ENCODE measurements around the gene ANKRD66.

Gene ANKRD66

DNA sequence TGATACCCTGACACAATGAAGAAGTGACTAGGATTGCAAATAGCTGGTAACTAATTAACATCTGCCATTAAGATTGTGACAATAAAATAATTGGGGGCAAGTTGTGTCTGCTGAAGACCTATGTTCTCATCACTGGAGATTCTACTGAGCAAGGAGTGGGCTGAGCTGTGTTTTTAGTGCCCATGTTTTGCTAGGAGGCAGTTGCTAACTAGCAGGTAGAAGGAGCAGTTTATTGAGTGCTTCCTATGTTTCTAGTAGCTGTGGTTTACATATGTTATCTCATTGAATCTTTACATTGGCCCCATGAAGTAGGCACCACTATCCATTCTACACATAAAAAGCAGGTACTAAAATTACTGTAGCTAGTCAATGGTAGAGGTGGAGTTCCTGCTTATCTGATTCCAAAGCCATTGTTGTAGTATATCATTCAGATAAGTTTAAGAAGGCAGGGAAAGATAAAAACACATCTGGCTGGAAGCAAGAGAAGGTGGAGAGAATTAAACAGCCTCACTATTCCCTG, 43.7 kb downstream of the ANKRD66 start:
- no peaks in the 10 kb centered on the region for H3K36me3 ChIP-seq (ENCODE audit: insufficient read depth, low read length)
- H2AFZ ChIP-seq (ENCODE audit: low read length, unreplicated experiment) = no peak overlapping the region
- no peaks in the 10 kb centered on the region for H3K4me1 ChIP-seq (ENCODE audit: control insufficient read depth, insufficient read depth, low read length, unreplicated experiment)
- H3K27me3 ChIP-seq (ENCODE audit: insufficient read depth, low read length) = peaks cover 17% of the 10 kb centered on the region
- no peaks in the 10 kb centered on the region for H3K79me2 ChIP-seq (ENCODE audit: control insufficient read depth, insufficient read depth, low read length, unreplicated experiment)
- H3K27ac ChIP-seq (ENCODE audit: low read depth, low read length) = no peak overlapping the region
- no peak overlapping the region for H3K4me3 ChIP-seq (ENCODE audit: low read depth, low read length)

DNA sequence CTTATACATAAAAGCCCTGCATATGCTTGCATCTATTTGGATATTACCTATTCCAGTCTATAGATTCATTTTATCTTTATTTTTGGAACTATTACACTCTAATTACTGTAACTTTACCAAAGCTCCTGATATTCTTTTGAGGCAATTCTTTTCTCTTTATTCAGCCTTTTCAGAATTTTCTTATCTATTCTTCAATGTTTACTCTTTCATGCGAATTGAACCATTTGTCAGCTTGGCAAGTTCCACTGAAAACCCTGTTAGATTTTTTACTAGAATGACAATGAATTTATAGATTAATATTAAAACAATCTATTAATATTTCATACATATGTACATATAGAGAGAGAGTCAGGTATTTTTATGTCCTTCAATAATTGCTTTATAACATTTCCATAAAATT, 45.9 kb downstream of the ANKRD66 start:
- H3K27me3 ChIP-seq (ENCODE audit: insufficient read depth, low read length) = peaks cover 22% of the 10 kb centered on the region
- H3K79me2 ChIP-seq (ENCODE audit: control insufficient read depth, insufficient read depth, low read length, unreplicated experiment) = no peaks in the 10 kb centered on the region
- no peak overlapping the region for H3K27ac ChIP-seq (ENCODE audit: low read depth, low read length)
- no peak overlapping the region for H2AFZ ChIP-seq (ENCODE audit: low read length, unreplicated experiment)
- no peaks in the 10 kb centered on the region for H3K36me3 ChIP-seq (ENCODE audit: insufficient read depth, low read length)
- H3K4me3 ChIP-seq (ENCODE audit: low read depth, low read length) = no peak overlapping the region
- H3K4me1 ChIP-seq (ENCODE audit: control insufficient read depth, insufficient read depth, low read length, unreplicated experiment) = no peaks in the 10 kb centered on the region

DNA sequence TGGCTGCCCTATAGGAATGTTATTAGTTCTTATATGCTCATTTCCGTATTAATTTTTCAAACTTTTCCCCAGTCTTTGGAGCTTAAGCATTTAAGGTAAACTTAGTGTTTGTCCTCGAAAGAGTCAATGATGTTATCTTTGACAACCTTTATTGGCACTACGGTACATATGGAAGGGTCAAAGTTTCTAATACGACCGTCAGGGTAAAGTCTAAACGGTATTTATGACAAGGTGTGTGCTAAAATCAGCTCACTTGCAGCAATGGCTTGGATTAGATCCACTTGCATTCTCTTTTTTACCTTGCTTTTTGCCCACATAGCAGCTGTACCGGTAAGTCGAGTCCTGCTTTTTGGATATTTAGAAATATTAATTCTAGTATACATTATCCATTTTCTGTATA, 46.4 kb downstream of the ANKRD66 start, which contains the start of gene MEP1A:
MEP1A (plus strand) TSS at position 252 of the 400 bp plus-strand sequence; CDS start at position 262, 10 bp downstream.
- H3K4me1 ChIP-seq (ENCODE audit: control insufficient read depth, insufficient read depth, low read length, unreplicated experiment) = no peaks in the 10 kb centered on the region
- no peak within 1 kb of the TSS for H3K27ac ChIP-seq (ENCODE audit: low read depth, low read length)
- no peaks in the 10 kb centered on the region for H3K79me2 ChIP-seq (ENCODE audit: control insufficient read depth, insufficient read depth, low read length, unreplicated experiment)
- H3K27me3 ChIP-seq (ENCODE audit: insufficient read depth, low read length) = peaks cover 22% of the 10 kb centered on the region
- no peak within 1 kb of the TSS for H2AFZ ChIP-seq (ENCODE audit: low read length, unreplicated experiment)
- H3K36me3 ChIP-seq (ENCODE audit: insufficient read depth, low read length) = no peaks in the 10 kb centered on the region
- no peak within 1 kb of the TSS for H3K4me3 ChIP-seq (ENCODE audit: low read depth, low read length)

DNA sequence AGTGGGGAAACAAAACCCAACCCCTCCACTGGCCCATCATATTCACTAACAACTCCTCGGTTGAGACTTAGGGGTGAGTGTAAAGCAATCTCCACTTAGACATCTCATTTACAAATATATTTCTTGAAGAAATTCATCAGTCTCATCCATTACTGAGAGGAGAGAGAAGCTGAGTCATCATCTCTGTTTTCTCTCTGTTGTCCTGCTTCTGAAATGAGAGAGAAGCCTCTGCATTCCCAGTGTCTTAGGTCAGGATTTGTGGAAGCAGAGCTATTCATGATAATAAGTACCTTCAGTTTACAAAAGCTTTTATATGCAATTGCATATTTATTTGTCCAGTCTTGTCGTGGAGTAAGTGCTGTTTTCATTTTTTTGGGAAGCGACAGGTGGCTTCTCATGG, 47.3 kb downstream of the ANKRD66 start:
- no peaks in the 10 kb centered on the region for H3K79me2 ChIP-seq (ENCODE audit: control insufficient read depth, insufficient read depth, low read length, unreplicated experiment)
- no peaks in the 10 kb centered on the region for H3K36me3 ChIP-seq (ENCODE audit: insufficient read depth, low read length)
- no peak overlapping the region for H2AFZ ChIP-seq (ENCODE audit: low read length, unreplicated experiment)
- H3K27me3 ChIP-seq (ENCODE audit: insufficient read depth, low read length) = peaks cover 27% of the 10 kb centered on the region
- no peak overlapping the region for H3K4me3 ChIP-seq (ENCODE audit: low read depth, low read length)
- H3K4me1 ChIP-seq (ENCODE audit: control insufficient read depth, insufficient read depth, low read length, unreplicated experiment) = no peaks in the 10 kb centered on the region
- H3K27ac ChIP-seq (ENCODE audit: low read depth, low read length) = no peak overlapping the region

DNA sequence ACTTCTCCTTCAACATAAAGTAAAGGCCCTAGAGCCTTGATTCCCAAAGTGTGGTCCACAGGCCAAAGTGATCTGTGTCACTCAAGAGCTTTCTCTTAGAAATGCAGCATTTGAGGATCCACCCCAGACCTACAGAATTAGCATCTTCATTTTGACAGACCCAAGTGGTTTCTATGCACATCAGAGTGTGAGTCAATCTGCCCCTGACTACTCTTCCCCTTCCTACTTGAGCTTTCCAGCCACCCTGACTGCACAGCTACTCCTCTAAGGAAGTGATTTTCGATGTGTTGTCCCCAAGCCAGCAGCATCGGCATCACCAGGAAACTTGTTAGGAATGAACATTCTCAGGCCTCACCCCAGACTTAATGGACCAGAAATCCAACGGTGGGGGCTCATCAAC, 49.1 kb downstream of the ANKRD66 start:
- Histone ChIP-seq H3K79me2 (ENCODE audit: control insufficient read depth, insufficient read depth, low read length, unreplicated experiment) (no peaks in the 10 kb centered on the region), H3K27ac (ENCODE audit: low read depth, low read length) (no peak overlapping the region), H3K4me1 (ENCODE audit: control insufficient read depth, insufficient read depth, low read length, unreplicated experiment) (no peaks in the 10 kb centered on the region), H3K27me3 (ENCODE audit: insufficient read depth, low read length) (peaks cover 41% of the 10 kb centered on the region), H3K36me3 (ENCODE audit: insufficient read depth, low read length) (no peaks in the 10 kb centered on the region), H2AFZ (ENCODE audit: low read length, unreplicated experiment) (no peak overlapping the region), H3K4me3 (ENCODE audit: low read depth, low read length) (no peak overlapping the region)

DNA sequence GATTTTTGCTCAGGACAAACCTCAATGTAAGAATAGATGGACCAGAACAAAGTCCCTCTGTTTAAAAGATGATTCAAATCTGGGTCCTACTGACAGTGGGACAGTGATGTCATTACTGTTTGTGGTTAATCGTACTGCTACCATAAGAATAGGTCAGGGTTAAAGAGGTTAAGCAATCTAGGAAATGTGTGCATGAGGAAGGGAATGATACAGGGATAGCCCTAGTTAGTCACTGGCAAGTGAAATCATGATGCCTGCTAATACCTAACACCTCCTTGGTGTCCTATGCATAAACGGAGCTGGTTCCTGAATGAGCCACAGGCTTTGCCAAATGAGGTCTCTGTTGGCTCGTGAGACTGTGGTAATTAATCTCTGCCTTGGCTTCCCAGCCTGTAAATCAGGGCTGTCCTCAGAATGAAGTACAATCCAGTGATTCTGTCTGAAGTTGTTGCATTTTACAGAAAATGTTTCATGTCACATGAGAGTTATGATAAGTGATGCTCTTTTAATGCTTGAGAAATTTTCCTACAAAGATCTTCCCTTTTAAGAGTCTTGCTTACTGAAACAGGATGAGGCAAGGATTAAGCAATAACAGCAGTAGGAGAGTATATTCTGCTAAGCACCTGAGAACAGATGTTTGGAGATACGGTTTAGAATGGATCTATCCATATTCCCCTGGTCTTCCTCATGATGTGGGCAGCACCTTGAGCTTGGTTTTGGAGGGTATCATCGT, 50.3 kb downstream of the ANKRD66 start:
- Histone ChIP-seq H3K36me3 (ENCODE audit: insufficient read depth, low read length) (no peaks in the 10 kb centered on the region), H3K79me2 (ENCODE audit: control insufficient read depth, insufficient read depth, low read length, unreplicated experiment) (no peaks in the 10 kb centered on the region), H3K27ac (ENCODE audit: low read depth, low read length) (no peak overlapping the region), H3K4me3 (ENCODE audit: low read depth, low read length) (no peak overlapping the region), H2AFZ (ENCODE audit: low read length, unreplicated experiment) (no peak overlapping the region), H3K4me1 (ENCODE audit: control insufficient read depth, insufficient read depth, low read length, unreplicated experiment) (no peaks in the 10 kb centered on the region), H3K27me3 (ENCODE audit: insufficient read depth, low read length) (peaks cover 45% of the 10 kb centered on the region)

DNA sequence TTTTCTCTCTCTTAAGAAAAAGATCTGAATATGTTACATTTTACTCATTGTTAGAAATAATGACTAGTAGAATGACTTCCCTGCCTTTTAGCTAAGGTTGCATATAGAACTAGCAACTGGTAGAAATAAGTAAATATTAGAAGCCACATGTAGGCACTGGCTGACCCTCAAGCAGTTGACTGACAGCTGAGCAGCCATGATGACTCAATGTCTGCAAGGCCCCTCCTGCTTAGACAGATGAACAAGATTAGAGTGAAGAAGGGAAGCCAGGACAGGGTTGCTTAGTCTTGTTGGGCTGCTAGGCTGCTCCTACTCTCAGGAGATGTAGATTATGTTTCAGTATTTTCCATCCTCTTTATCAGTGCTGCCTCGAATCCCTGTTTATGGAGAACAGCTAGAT, 52.9 kb downstream of the ANKRD66 start:
- Histone ChIP-seq H3K79me2 (ENCODE audit: control insufficient read depth, insufficient read depth, low read length, unreplicated experiment) (no peaks in the 10 kb centered on the region), H3K36me3 (ENCODE audit: insufficient read depth, low read length) (no peaks in the 10 kb centered on the region), H3K27me3 (ENCODE audit: insufficient read depth, low read length) (peaks cover 54% of the 10 kb centered on the region), H3K4me1 (ENCODE audit: control insufficient read depth, insufficient read depth, low read length, unreplicated experiment) (no peaks in the 10 kb centered on the region), H3K4me3 (ENCODE audit: low read depth, low read length) (no peak overlapping the region), H2AFZ (ENCODE audit: low read length, unreplicated experiment) (no peak overlapping the region), H3K27ac (ENCODE audit: low read depth, low read length) (no peak overlapping the region)

DNA sequence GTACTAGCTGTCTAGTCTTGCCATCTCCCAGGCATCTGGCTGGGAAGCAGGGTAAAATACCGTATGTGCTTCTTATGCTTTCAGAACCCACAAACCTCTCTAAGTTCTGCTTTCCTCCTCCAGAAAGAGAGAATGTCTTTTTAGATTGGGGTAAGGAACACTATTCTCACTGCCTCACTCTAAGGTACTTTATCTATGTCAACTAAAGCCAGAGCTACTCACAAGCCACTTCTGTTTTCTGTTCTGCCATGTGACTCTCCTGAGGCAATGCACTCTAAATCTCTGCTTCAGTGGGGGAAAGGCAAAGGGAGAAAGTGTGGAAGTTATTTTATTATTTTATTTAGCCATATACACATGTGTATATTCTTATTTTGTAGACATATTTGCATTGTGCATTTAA, 62.1 kb downstream of the ANKRD66 start:
- no peaks in the 10 kb centered on the region for H3K36me3 ChIP-seq (ENCODE audit: insufficient read depth, low read length)
- no peak overlapping the region for H2AFZ ChIP-seq (ENCODE audit: low read length, unreplicated experiment)
- H3K79me2 ChIP-seq (ENCODE audit: control insufficient read depth, insufficient read depth, low read length, unreplicated experiment) = no peaks in the 10 kb centered on the region
- H3K27ac ChIP-seq (ENCODE audit: low read depth, low read length) = no peak overlapping the region
- no peaks in the 10 kb centered on the region for H3K4me1 ChIP-seq (ENCODE audit: control insufficient read depth, insufficient read depth, low read length, unreplicated experiment)
- no peak overlapping the region for H3K4me3 ChIP-seq (ENCODE audit: low read depth, low read length)
- peaks cover 80% of the 10 kb centered on the region for H3K27me3 ChIP-seq (ENCODE audit: insufficient read depth, low read length)
